Body of pancreas (tissue), 4 donors: ENCODE results near the gene HOXA1.

Experiments used
- POLR2A ChIP-seq, 3 donors: fragments of 450-650 bp; IDR thresholded peaks; one replicate each; pipeline ENCODE4 v1.6.1; 2016; ENCODE audit warnings: antibody characterized with exemption in 3 of 3, mild to moderate bottlenecking in 2 of 3
- TF ChIP-seq, protein P1 (sequence below), 7 experiments: fragments of 450-650 bp in 4 of 7; fragments of 200-600 bp in 3 of 7; sonication (generic) in 3 of 7; IDR thresholded peaks; one replicate each; pipeline ENCODE4 v1.5.1; 2016 to 2019; ENCODE audit warnings: antibody characterized with exemption in 7 of 7

DNA sequence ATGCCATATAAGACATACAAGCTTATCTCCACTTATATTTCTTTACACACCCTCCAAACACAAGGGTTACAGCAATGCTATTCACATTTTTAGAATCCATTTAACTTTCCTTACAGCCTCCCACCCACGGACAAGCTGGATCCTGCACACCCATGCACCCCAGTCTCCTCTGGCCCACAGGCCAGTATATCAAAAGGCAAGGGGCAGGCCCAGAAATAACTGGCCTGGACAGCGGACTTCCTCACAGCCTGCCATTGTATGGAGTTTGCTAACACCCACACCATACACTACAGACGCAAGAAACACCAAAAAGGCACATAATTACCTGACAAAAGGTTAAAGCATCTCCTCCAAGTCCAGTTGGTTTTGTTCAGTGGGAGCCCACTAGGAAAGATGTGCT lies 22.8 kb upstream of the HOXA1 start:
- TF ChIP-seq, protein P1, sequence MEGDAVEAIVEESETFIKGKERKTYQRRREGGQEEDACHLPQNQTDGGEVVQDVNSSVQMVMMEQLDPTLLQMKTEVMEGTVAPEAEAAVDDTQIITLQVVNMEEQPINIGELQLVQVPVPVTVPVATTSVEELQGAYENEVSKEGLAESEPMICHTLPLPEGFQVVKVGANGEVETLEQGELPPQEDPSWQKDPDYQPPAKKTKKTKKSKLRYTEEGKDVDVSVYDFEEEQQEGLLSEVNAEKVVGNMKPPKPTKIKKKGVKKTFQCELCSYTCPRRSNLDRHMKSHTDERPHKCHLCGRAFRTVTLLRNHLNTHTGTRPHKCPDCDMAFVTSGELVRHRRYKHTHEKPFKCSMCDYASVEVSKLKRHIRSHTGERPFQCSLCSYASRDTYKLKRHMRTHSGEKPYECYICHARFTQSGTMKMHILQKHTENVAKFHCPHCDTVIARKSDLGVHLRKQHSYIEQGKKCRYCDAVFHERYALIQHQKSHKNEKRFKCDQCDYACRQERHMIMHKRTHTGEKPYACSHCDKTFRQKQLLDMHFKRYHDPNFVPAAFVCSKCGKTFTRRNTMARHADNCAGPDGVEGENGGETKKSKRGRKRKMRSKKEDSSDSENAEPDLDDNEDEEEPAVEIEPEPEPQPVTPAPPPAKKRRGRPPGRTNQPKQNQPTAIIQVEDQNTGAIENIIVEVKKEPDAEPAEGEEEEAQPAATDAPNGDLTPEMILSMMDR (IDR thresholded peaks at IDR 0.05): no peak
- no peak for TF ChIP-seq POLR2A (IDR thresholded peaks at IDR 0.05)
